ENCODE results near the gene OR5C1. TPM values are rescaled to one million over a fixed set of nuclear protein-coding genes. Genes with fewer than 3 reads are reported as not detected.
"Not testable (repeated sequence)": the region's sequence is repeated elsewhere in the genome, so short reads cannot be mapped to it uniquely, and the experiment has no call there.

Gene OR5C1
- total RNA-seq, 1 donor: not detected

DNA sequence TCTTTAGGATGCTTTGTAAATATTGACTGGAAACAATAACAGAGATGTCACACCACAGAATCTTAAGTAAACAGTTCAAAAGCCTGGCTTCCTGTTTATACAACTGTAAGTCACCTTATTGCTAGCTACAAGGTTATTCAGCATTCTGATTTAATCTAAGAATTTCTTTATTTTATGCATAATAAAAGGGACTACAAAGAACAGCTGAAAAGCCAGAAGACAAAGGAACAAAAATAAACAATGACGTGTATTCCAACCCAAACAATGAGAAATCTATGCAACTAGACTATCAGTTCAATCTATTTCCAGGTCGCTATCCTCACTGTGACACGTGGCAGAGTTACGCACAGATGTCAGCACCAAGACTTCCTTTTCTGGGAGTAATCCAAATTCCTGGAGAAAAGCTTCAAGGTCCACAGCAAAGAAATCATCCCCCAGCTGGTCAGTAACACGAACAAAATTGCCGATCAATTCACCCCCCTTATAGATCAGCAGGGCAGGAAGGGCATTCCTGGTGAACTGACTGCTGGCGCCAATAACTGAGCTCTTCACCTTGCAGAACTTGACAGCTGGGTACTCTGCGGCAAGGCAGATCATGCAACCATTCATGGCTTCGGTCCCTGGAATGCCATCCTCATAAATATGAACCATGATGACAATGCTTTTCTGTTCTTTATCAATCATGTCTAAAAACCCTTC, 31.2 kb downstream of the OR5C1 start:
- TF ChIP-seq CTCF (IDR thresholded peaks at IDR 0.05; ENCODE audit: insufficient read depth, low read length): no peak
- no peak overlapping the region for H3K4me3 ChIP-seq (ENCODE audit: low read depth, low read length)
- no peak for DNase-seq (ENCODE audit: low read depth)

- no peak for TF ChIP-seq CTCF (IDR thresholded peaks at IDR 0.05; ENCODE audit: insufficient read depth, low read length)
- no peak for DNase-seq (ENCODE audit: low read depth)
Observed at GRCh38 chr9:122820490-122820845, 31.7 kb downstream of the OR5C1 start.

DNA sequence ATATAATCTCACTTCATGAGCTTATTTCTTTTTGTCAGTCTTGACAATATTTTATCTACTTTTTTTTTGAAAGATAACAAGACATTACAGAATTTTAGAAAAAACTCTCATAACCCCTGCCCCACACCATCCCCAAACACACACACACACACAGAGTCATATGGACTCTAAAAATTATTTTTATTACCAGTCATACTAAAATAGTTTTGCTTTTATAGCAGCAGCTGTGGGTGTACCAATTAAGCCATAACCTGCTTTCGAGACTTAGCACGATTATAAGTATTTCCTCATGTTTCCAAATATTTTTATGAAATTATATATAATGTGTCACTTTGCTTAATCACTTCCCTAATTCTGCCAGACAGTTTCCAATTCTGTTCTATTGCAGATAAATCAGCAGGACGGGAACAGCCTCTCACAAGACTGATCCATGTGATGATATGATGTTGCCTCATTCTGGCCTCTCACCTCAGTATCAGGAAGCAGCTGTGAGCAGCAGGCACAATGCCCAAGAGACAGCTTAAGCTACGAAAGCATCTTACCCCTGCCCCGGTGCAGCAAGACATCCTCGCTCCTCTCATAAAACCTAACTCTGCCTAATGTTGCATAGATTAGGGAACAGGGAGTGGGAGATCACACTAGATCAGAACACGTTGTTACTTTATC, 32.7 kb downstream of the OR5C1 start:
- DNase-seq (ENCODE audit: low read depth): peak; percentile 31
- no peak overlapping the region for H3K4me3 ChIP-seq (ENCODE audit: low read depth, low read length)
- no peak for TF ChIP-seq CTCF (IDR thresholded peaks at IDR 0.05; ENCODE audit: insufficient read depth, low read length)

More at GRCh38 chr9:122820490-122820845, 31.7 kb downstream of the OR5C1 start:
- H3K4me3 ChIP-seq (ENCODE audit: low read depth, low read length): no peak overlapping the region

GRCh38 chr9:122822056-122822455, 33.3 kb downstream of the OR5C1 start:
- no peak for TF ChIP-seq CTCF (IDR thresholded peaks at IDR 0.05; ENCODE audit: insufficient read depth, low read length)
- no peak for DNase-seq (ENCODE audit: low read depth)
- H3K4me3 ChIP-seq (ENCODE audit: low read depth, low read length): no peak overlapping the region

DNA sequence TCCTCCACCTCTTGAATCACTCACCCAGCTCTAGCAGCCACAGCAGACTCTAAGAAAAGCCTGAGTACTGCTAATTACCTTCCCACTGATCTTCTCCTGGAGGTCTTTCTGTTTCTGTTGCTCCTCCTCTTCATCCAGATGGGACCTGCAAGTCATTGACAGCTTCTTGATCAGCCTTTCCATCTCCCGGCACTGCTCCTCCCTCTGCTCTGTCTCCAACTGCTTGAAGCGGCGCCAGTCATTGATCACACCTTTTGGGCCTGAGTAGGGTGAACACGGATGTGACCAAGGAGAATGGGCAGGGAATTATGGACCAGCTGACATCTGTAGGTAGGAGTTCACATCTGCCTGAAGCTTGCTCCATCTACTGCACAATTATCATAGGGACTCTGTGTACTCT, 34.2 kb downstream of the OR5C1 start:
- H3K4me3 ChIP-seq (ENCODE audit: low read depth, low read length): no peak overlapping the region
- TF ChIP-seq CTCF (IDR thresholded peaks at IDR 0.05; ENCODE audit: insufficient read depth, low read length): no peak
- DNase-seq (ENCODE audit: low read depth): no peak

DNA sequence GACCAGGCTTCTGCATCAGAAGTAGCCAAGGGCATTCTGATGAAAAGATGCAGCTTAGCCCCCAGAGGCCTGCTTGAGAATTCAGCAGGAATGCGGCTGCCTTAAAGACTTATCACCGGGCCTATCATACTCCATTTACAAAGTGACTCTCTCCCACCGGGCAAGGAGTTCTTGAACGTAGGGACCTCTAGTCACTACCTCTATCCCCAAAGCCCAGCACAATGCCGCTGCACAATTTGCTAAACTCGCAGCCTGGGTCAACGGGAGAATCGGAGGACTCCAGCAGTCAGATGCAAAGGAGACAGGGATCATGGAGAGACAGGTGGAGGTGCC, 39.0 kb downstream of the OR5C1 start:
- peak overlapping the region; percentile 99 for H3K4me3 ChIP-seq (ENCODE audit: low read depth, low read length)
- TF ChIP-seq CTCF (IDR thresholded peaks at IDR 0.05; ENCODE audit: insufficient read depth, low read length): no peak
- DNase-seq (ENCODE audit: low read depth): peak; percentile 51

GRCh38 chr9:122828965-122829284, 40.2 kb downstream of the OR5C1 start:
- not testable (repeated sequence) for DNase-seq (ENCODE audit: low read depth)
- peak overlapping the region; percentile 99 for H3K4me3 ChIP-seq (ENCODE audit: low read depth, low read length)
